Right ventricle myocardium inferior (tissue), 1 donor: ENCODE data around the gene PPL. TPM values are rescaled to one million over a fixed set of nuclear protein-coding genes. Genes with fewer than 3 reads are reported as not detected.
"Not testable (repeated sequence)": the region's sequence is repeated elsewhere in the genome, so short reads cannot be mapped to it uniquely, and the experiment has no call there.

ENCODE experiments used
- ATAC-seq: fragments of 200-7000 bp; cut with Tn5 transposase; one replicate; pipeline ENCODE4 v1.9.1; 2020; ENCODE audit warnings: mild to moderate bottlenecking, moderate library complexity
- DNase-seq: peaks from one replicate; pipeline ENCODE4 v3.0.0; 2021; ENCODE audit errors: missing footprints
- intact Hi-C: fragments of 100-400 bp; cut with DNase I; formaldehyde crosslinking; loops from one replicate; pipeline ENCODE4 v1.11.0; 2022
- long read RNA-seq: library from polyadenylated mRNA; unstranded; transcript quantifications from one replicate; pipeline ENCODE4 v2.0.0, GENCODE V29; 2021
- total RNA-seq: library from RNA; stranded (reverse); fragmentation: NEBNext Ultra II Directional; extraction: Animal tissue kit (Norgen Biotek cat#: 25700); gene quantifications from one replicate; pipeline ENCODE4 v1.2.1, GENCODE V29; 2021
- donor health status: DM: no; HTN: yes; CAD: no; lungs with severe emphysema.

PPL gene
- 20.2 TPM for total RNA-seq
- long read RNA-seq, full-length matches to known transcripts, result 16 of 42 reads
- long read RNA-seq, partial matches to known transcripts, result 13 of 42 reads
- long read RNA-seq, other reads (novel, unspliced or antisense), result 13 of 42 reads

- DNase-seq, result peak; percentile 86
- intact Hi-C loops, result loop anchor here (5.0 kb wide), 2 partner anchors 55 to 135 kb away; partner anchors contain the start of gene ROGDI
- ATAC-seq, result peak; percentile 60
These were observed at the start of gene PPL for GRCh38 chr16:4936991-4937781. Gene PPL, minus strand, starts transcription at chr16:4937148. Its CDS starts 103 bp downstream, at chr16:4937045.

- ATAC-seq, result no peak
- intact Hi-C loops, result no loop called here
- no peak for DNase-seq
These were observed 47.4 kb upstream of the PPL start for GRCh38 chr16:4984174-4984990.

- ATAC-seq (peak; percentile 97), DNase-seq (no peak)
- intact Hi-C loops, result loop anchor here (1.0 kb wide), 1 partner anchor 20 kb away; no protein-coding TSS in a partner anchor
These were observed 45.3 kb upstream of the PPL start for GRCh38 chr16:4982056-4982867.

GRCh38 chr16:4981473-4981872 is 44.5 kb upstream of the PPL start:
- ATAC-seq, result no peak
- intact Hi-C loops, result no loop called here
- no peak for DNase-seq

- intact Hi-C loops, result no loop called here
- DNase-seq, result no peak
- ATAC-seq, result no peak
These were observed 43.7 kb upstream of the PPL start for GRCh38 chr16:4980691-4981090.

- intact Hi-C loops, result no loop called here
- DNase-seq, result no peak
- no peak for ATAC-seq
These were observed 43.0 kb upstream of the PPL start for GRCh38 chr16:4979736-4980660.

- ATAC-seq (no peak), DNase-seq (no peak)
- intact Hi-C loops, result no loop called here
These were observed 42.2 kb upstream of the PPL start for GRCh38 chr16:4979164-4979563.

GRCh38 chr16:4976611-4977145 is 39.7 kb upstream of the PPL start:
- intact Hi-C loops, result no loop called here
- ATAC-seq (no peak), DNase-seq (no peak)

GRCh38 chr16:4976079-4976478 is 39.1 kb upstream of the PPL start:
- intact Hi-C loops, result no loop called here
- no peak for DNase-seq
- ATAC-seq, result no peak

- intact Hi-C loops, result no loop called here
- ATAC-seq (no peak), DNase-seq (no peak)
These were observed 36.1 kb upstream of the PPL start for GRCh38 chr16:4972938-4973587.

GRCh38 chr16:4970010-4970409 is 33.1 kb upstream of the PPL start:
- ATAC-seq (no peak), DNase-seq (no peak)
- intact Hi-C loops, result no loop called here

GRCh38 chr16:4968879-4969483 is 32.0 kb upstream of the PPL start:
- ATAC-seq (no peak), DNase-seq (no peak)
- intact Hi-C loops, result no loop called here

- intact Hi-C loops, DNase-seq: not testable (repeated sequence)
These were observed 31.3 kb upstream of the PPL start for GRCh38 chr16:4968278-4968677.

GRCh38 chr16:4966736-4967453 is 29.9 kb upstream of the PPL start:
- ATAC-seq (no peak), DNase-seq (no peak)
- intact Hi-C loops, result no loop called here

More at GRCh38 chr16:4968278-4968677, 31.3 kb upstream of the PPL start:
- not testable (repeated sequence) for ATAC-seq

GRCh38 chr16:4963527-4963926 is 26.6 kb upstream of the PPL start:
- ATAC-seq, DNase-seq, intact Hi-C loops: not testable (repeated sequence)

GRCh38 chr16:4962716-4963115 is 25.8 kb upstream of the PPL start:
- intact Hi-C loops, result no loop called here
- ATAC-seq (no peak), DNase-seq (no peak)
